ENCODE data around the gene EXOC2.
"Not testable (repeated sequence)": the region's sequence is repeated elsewhere in the genome, so short reads cannot be mapped to it uniquely, and the experiment has no call there.

The EXOC2 gene

DNA sequence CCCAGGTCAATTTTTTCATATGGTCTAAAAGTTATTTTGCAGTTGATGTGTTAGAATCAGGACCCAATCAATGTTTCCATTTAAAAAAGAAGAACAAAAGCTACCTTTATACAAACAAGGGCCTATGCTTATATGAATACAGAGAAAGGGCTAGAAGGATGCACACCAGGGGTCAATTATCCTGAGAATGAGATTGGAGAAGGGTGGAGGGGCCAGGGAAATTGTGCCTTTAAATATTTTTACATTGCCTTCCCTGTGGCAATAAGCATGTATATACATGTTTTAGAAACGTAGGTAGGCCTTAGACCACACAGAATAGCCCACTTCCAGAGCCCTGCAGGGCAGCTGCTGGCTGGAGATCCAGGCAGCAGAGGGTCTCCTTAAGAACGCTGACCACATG, 12.7 kb downstream of the EXOC2 start:
- no peak for DNase-seq (ENCODE audit: low read depth, low spot score)

DNA sequence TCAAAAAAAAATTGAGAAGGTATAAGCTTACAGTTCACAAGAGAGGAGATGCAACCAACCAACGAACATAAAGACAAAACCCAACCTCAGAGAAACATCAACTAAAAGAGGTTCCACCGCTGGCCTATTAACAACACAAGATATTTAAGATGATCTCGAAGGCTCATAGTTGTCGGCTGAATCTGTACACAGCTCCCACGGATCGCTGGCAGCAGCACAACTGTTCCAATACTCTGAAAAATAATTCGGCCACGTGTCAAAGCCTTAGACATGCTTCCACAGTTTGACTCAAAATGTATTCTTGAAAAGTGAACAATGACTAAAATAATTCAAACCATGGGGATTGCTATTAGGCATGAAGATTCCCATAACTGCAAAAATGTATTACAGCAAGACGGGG, 13.7 kb downstream of the EXOC2 start:
- no peak for DNase-seq (ENCODE audit: low read depth, low spot score)

DNA sequence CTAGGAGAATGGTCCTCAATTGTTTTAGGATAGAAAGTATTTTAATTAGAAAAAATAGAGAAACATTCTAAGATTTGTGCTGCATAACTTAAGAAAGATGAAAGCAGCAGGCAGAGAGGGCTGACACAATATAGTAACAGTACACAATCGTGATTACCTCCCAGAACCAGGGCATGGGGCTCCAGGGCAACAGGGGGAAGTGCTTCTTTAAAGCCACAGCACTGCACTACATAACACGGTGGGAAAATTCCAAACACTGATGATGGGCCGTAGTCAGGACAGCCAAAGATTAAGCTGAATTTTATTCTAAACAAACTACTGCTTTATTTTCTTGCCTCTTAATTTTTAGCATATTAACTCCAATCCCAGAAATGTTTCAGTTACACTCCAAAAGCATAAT, 14.4 kb downstream of the EXOC2 start:
- DNase-seq (ENCODE audit: low read depth, low spot score), result no peak

DNA sequence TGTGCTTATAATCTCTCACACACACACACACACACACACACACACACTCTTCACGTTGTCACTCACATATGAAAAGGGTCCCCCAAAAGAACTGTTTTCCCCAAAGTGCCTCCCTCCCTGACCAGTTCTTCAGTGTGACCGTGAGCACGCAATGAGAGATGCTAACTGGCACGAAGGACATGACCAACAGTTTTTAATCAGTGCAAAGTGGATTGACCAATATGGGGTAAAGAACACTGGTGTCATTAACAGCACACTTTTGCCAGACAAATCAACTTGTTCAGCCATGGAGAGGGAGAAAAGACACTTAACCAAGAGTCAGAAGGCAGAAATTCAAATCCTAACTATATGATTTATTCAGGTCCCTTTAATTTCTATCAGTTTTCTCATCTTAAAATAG, 15.0 kb downstream of the EXOC2 start:
- DNase-seq (ENCODE audit: low read depth, low spot score), result no peak

DNA sequence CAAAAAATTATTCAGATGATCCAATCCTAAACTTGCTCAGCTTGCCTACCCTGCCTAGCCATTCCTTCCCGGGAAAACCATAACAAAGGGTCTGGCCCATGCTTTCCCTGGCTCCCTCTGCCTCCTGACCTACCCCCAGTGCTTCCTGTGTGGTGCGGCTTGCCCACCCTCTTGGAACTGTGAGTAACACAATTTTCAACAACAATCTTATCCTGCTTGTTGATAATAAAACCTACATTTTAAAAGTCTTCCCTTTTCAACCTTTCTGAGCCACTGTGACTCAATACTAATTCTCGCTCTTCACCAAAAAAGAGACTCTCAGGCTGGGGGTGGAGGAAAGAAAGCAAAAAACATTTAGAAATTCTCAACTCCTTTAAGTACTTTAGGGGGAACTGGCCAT, 18.0 kb downstream of the EXOC2 start:
- no peak for DNase-seq (ENCODE audit: low read depth, low spot score)

DNA sequence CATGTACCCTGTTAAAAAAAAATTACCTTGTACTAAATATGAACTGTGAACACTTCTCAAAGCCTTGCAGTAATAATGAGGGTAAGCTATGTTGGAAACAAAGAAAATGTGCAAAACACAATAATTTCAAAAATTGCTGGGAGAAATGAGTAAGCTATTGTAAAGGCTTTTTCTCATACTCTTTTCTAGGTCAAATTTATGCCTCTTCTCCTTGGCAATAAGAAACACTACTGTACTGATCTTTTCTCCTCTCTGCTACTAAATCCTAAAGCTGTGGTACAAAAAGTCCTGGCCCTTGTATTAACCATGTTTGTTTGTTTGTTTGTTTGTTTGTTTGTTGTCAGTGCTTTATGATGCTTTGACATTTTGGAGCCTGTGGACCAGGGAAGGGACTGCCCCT, 18.5 kb downstream of the EXOC2 start:
- DNase-seq (ENCODE audit: low read depth, low spot score), result no peak

DNA sequence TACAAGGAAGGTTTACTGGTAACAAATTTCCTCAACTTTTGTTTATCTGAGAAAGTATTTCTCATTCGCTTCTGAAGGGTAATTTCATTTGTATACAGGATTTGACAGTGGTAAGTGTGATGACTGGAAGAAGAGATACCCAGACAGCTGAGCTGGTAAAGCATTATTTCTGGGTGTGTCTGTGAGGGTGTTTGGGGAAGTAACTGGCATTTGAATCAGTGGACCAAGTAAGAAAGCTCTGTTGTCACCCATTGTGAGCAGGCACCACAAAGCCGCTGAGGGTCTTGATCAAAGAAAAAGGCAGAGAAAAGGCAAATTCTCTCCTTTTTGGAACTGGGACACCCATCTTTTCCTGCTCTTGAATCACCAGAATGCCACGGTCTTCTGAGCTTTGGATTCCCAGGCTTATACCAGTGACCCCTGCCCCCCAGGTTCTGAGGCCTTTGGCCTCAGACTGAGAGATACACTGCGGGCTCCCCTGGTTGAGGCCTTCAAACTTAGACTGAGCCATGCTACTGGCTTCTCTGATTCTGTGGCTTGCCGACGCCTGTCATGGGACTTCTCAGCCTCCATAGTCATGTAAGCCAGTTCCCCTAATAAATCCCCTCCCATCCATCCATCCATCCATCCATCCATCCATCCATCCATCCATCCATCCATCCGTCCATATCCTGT, 25.5 kb downstream of the EXOC2 start:
- DNase-seq (ENCODE audit: low read depth, low spot score), result no peak

DNA sequence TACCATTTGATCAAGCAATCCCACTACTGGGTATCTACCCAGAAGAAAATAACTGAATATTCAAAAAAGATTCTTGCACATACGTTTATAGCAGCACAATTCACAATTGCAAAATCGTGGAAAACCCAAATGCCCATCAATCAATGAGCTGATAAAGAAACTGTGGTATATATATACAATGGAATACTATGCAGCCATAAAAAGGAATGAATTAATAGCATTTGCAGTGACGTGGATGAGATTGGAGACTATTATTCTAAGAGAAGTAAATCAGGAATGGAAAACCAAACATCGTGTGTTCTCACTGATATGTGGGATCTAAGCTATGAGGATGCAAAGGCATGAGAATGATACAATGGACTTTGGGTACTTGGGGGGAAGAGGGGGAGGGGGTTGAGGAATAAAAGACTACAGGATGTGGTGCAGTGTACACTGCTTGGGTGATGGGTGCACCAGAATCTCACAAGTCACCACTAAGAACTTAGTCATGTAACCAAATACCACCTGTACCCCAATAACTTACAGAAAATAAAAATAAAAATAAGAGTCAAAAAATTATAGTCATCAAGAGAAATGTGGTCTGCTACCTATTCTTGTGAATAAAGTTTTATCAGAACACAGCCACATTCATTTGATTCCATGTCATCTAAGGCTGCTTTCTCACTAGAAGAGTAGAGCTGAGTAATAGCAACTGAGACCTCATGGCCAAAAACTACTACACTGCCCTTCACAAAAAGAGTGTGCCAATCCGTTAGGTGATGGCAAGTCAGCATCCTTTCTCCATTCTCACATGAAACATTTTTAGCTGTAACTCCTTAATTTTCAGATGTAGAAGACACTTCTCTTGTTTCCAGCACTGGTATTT, 27.3 kb downstream of the EXOC2 start:
- no peak for DNase-seq (ENCODE audit: low read depth, low spot score)

DNA sequence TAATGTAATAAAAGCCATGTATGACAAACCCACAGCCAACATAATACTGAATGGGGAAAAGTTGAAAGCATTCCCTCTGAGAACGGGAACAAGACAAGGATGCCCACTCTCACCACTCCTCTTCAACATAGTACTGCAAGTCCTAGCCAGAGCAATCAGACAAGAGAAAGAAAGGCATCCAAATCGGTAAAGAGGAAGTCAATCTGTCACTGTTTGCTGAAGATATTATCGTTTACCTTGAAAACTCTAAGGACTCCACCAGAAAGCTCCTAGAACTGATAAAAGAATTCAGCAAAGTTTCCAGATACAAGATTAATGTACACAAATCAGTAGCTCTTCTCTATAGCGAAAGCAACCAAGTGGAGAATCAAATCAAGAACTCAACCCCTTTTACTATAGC, 29.2 kb downstream of the EXOC2 start:
- DNase-seq (ENCODE audit: low read depth, low spot score), result not testable (repeated sequence)

DNA sequence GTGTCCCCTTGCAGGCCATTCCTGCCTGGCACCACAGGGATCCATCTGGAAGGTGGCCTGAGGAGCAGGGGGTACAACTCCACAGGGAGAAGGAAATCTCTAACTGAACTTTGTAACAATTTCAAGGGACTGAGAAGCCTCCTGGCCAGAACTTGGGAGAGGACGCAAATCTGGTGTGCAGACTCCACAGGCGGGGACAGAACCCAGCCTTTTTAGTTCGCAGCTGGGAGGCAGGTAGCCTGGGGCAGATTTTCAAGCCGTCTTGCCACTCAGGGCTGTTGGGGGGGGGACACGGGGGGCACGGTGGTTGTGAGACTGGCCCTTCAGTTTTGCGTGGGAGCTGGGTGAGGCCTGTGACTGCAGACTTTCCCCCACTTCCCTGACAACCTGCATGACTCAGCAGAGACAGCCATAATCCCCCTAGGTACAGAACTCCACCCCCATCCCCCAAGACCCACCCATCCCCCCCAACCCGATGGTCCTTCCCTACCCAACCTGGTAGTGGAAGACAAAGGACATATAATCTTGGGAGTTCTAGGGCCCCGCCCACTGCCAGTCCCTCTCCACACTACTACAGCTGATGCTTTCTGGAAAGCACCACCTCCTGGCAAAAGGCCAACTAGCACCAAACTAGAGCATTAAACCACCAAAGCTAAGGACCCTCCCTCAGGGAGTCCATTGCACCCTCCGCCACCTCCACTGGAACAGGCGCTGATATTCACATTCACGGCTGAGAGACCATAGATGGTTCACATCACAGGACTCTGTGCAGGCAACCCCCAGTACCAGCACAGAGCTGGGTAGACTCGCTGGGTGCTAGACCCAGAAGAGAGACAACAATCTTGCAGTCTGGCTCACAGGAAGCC, 33.0 kb downstream of the EXOC2 start:
- DNase-seq (ENCODE audit: low read depth, low spot score), result no peak

DNA sequence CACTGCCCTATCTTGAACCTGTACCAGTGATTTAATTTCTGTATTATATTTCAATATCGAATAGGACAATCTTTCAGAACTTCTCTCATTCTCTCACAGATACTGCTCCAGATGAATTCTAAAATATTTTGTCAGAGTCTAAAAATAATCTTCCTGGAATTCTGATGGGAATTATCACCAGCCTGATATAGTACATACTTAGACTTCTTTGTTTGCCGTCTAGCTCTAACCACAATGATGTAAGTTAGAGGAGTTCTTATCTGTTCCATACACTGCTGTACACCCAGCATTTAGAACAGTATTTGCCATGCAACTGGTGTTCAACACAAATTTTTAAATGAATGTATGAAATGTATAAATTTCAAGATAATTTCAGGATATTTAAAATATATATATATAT, 34.7 kb downstream of the EXOC2 start:
- DNase-seq (ENCODE audit: low read depth, low spot score), result no peak

DNA sequence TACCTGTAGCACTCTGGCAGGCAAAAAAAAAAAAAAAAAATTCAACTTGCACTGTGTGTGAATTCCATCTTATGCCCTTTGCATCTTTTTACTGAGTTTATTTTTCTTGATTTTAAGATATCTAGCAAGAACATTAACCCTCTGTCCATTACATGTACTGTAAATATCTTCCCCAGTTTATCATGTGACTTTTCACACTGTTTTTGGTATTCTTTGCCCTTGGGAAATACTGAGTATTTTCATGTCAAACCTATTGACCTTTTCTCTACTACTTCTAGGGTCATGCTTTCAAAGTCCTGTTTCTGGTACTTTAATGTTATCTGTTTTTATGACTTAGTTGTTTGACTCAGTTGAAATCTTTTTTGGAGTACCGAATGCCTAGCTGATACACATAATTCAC, 35.2 kb downstream of the EXOC2 start:
- no peak for DNase-seq (ENCODE audit: low read depth, low spot score)

DNA sequence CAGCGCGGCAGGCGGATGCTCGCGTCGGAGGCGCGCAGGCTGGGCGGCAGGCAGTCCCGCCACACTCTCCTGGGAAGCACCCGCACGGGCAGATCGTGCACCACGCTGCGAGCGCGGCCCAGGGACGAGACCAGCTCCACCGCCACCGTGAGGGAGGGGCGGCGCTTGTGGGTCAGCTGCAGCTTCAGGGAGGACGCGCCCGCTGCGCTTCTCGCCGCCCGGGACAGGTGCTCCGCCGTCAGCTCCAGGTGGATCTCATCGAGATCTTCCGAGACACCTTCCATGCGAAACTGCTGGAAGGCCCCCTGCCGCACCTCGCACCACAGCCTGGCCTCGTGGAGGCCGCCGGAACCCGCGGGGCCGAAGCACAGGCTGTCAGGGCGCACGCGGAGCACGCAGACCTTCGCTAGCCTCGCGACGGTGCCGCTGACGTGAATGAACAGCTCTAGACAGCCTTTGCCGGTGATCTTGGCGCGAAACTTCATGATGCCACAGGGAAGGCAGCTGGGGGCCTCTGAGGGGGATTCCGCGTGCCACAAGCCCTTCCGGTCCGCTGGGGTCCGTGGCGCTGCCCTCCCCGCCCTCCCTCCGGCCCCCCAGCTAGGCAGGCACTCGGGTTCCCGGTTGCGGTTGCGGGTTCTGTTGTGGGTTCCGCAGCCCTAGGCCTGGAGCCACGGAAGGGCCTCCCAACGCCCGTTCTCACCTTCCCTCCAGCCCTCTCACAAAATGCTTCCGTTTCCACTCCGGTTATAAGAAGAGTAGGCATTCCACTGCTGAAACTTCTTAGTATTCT, 36.3 kb downstream of the EXOC2 start, which contains the start of gene HUS1B:
Gene HUS1B, minus strand, starts transcription at position 641 of the 793 bp plus-strand sequence. Its CDS starts 156 bp downstream, at position 485.
- no peak for DNase-seq (ENCODE audit: low read depth, low spot score)

DNA sequence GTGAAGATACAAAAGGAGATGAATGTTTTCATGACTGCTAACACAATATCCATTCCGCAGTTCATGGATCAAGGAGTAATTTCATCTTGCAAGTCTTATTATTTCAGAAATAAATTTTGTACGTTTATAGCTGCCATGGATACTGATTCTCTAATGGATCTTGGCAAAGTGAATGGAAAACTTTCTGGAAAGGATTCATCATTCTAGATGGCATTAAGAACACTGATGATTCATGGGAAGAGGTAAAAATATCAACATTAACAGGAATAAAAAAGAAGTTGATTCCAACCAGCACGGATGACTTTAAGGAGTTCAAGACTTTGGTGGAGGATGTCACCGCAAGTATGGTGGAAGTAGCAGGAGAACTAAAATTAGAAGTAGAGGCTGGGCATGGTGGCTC, 38.8 kb downstream of the EXOC2 start:
- no peak for DNase-seq (ENCODE audit: low read depth, low spot score)

DNA sequence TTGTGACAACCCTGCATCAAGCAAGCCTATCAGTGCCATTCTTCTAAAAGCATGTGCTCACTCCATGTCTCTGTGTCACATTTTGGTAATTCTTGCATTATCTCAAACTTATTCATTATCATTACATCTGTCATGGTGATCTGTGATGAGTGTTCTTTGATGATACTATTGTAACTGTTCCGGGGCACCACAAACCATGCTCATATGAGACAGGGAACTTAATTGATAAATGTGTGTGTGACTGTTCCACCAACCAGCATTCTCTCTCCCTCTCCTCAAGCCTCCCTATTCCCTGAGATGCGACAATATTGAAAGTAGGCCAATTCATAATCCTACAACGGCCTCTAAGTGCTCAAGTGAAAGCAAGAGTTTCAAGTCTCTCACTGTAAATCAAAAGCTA, 40.1 kb downstream of the EXOC2 start:
- no peak for DNase-seq (ENCODE audit: low read depth, low spot score)

DNA sequence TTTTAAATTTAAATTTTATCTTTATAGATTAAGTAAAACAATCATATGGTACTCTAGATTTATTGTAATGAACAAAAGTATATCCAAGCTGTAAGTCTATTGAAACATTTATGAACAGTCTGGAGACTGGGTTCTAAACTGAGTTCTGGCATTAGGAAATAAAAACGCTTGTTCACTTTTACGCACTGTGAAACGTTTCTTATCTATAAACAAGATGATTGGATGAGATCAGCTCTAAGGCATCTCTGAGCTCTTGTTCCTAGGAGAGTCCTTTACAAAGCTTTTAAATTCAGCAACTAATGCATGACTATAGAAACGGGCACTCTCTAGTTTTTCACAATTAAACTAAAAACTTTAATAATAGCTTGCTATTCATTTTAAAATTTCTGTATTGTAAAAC, 42.8 kb downstream of the EXOC2 start:
- no peak for DNase-seq (ENCODE audit: low read depth, low spot score)

DNA sequence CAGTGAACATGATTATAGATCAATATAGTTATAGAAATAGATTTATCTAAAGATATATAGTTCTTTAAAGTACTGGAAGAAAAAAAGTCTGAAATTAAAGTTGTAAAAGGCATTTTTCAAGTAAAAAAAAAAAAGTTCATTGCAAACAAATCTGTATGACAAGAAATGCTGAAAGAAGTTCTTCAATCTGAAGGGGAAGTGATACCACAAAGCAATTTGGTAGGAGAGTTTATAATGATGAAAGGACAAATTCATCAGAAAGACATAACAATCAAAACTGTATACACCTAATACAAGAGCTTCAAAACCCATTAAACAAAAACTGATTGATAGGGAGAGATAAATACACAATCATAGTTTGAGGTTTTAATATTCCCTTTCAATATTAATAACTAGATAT, 50.1 kb downstream of the EXOC2 start:
- DNase-seq (ENCODE audit: low read depth, low spot score), result no peak

DNA sequence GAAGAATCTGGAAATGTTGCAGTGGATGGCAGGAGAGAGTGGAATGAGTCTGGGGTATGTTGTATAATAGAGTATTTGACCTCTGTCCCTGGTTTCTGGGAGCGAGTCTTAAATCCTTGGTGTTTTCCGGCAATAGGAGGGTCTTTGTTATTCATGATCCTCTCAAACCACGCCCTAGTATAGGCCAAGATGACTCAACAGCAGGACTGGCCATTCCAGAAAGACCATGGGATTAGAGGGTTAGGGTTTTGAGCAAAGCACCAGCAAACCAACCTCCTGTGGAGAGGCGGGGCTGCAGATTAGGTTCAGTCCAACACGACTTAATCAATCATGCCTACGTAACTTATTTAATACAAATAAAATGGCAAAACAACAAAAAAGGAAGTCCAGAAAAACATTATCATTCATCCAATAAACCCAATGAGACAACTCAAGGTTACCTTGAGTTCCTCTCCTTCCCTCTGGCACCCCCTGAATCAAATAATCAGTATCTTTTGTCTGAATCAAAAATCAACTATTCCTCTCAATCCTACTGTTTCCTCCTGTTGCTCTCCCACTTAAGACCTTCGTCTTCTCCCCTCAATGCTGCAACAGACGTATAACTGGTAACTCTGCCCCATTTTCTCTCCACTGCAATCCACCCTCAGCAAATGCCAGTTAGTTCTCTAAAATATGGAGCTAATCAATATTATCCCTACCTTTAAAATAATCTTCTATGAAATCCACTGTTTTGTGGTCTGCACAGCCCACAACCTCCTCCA, 51.5 kb downstream of the EXOC2 start:
- no peak for DNase-seq (ENCODE audit: low read depth, low spot score)

DNA sequence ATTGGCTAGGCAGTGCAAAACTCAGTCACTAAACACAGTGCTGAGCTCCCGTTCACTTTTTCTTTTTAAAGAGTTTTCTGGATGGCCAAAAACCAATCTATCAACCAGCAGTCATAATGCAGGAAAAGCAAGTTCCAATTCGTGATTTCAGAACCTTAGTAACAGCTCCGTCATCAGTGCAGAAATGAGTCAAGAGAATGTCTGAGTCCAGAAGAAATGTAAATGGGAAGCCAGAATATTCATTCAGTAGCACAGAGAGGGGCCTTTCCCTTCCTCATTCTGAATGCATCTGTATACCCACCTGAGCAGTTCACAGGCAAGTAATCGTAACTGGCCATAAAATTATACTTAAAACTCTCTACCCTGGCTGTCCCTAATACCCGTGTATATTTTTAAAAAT, 56.5 kb downstream of the EXOC2 start:
- no peak for DNase-seq (ENCODE audit: low read depth, low spot score)

DNA sequence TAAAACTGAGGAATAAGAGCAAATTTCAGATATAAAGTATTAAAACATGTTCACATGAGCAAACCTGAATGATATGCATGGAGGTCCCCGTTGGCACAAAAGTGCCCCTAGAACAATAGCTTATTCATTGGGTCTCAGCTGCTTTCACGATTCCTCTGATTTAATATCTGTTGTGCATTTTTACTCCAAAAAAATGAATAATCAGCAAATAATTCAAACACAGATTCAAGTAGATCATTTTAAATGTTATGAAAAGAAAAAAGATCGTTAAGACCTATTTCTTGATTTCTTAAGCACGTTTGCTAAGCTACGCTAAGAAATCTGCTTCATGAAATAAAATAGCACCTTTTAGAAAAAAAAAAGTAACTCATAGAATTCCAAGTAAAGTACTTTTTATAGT, 57.7 kb downstream of the EXOC2 start:
- DNase-seq (ENCODE audit: low read depth, low spot score), result no peak

DNA sequence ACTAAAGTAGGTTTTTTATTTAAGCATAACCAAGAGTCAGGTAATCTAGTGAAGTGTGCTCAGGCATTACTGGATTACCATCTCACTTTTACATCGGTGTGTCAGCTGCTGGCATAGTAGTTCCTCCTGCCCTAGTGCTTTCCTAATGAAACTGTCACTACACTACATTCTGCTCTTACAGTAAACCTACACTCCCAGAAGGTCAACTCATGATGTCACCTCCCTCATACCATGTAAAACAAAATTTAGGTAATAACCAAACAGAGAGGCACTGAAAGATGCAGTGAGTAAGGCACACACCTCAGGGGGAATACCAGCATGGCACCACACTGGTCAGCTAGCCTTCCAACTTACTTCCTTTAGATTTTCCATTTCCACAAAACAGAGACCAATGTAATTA, 59.3 kb downstream of the EXOC2 start:
- no peak for DNase-seq (ENCODE audit: low read depth, low spot score)

Measured in activated CD4-positive, CD25-positive, alpha-beta regulatory T cell treated with anti-CD3 and anti-CD28 coated beads, Interleukin-2, amount 50 U/mL, for 16 hours (primary cell).